HG02623 (cell line): ENCODE results near the gene ABCC9.
"Not testable (repeated sequence)": the region's sequence is repeated elsewhere in the genome, so short reads cannot be mapped to it uniquely, and the experiment has no call there.

Experiments used
- ATAC-seq: cut with Tn5 transposase; IDR thresholded peaks from one replicate; pipeline ENCODE4 v1.9.1; 2021; ENCODE audit warnings: moderate library complexity; ENCODE audit not compliant: unreplicated experiment

The ABCC9 gene

DNA sequence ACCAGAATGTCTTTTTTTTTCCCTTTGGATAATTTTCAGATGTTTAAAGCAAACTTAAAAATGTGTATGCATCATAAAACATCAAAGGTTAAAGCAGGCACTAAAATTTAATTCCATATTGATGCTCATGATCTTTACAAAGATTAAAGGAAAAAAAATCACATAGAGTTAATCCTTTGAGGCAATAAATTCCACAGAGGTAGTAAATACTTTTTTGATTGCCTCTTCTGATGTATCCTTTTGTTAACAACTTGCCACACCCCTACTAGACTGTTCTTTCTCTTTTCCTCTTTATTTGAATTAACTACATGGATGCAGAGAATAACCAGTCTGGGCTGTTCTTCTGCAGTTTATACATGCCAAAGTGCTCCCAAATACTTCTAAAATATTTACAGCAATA is 121.5 kb downstream of the ABCC9 start:
- ATAC-seq: no peak

DNA sequence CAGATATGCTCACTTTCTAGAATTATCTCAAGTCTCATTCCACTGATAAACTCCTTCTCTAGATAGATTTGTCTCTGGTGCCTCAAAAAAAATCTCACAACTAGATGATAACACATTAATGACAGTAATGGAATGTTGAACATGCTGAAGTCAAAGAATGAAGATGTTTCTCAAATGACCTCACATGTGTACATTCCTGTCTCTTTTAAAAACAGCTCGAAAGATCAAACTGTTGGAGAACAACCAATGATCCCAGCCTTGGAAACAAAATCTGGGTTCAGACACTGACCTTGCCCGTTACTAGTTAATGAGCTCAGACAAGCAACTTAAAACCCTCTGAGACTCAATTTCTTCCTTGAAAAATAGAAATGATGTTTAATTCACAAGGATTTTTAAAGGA is 122.0 kb downstream of the ABCC9 start:
- ATAC-seq: no peak

DNA sequence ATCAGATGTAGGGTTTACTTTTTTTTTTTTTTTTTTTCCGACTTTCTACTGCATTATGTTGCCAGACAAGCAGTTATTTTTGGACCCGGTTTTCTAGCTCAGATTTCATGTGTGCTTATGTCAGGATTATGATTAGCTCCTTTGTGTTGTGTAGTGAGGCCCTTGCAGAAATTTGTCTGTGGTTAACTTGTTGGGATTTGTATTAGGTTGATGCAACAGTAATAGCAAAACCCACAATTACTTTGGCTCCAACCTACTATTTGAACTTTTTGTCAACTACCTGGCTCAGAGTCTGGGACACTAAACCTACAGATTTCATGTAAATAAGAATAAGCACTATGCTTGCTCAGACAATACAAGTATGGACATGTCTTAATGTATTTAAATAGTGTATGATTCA is 122.6 kb downstream of the ABCC9 start:
- ATAC-seq: no peak

DNA sequence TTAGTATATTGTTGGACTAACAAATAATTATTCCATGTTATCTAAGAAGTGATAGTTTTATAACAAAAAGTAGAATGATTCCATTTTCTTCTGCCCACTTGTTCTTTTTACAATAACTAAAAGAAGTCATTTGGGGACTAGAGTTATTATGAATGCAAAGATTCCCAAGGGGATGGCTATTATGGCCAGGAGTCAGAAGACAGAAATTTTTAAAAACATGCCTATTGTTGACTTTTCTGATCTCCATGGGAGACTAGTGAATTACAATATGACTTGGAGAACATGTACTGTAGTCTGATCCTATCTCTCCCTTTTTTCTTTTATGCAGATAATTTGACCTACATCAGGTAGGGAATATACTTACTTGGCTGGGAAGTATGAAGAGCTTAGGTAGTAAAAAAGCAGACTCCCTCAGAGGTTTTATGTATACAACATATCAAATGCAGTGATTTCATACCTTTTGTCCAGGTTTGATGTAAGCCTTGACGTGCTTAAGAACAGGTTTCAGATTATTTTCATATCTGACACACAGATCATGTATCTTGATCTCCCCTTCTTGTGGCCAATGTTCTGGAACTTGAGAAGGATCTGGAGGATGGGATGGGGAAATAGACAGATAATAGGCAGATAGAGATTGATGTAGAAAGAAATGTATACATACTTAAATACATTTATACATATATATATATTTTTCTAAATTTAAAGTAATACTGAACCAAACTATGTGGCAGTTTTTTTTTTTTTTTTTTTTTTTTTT is 125.7 kb downstream of the ABCC9 start:
- no peak for ATAC-seq

DNA sequence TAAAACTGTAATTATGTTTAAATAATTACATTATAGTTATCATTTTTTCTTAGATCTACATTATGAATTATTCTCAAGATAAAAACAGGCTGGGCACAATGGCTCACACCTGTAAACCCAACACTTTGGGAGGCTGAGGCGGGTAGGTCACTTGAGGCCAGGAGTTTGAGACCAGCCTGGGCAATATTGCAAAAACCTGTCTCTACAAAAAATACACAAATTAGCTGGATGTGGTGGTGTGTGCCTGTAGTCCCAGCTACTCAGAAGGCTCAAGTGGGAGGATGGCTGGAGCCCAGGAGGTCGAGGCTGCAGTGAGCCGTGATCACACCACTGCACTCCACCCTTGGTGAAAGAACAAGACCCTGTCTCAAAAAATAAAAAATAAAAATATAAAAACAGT is 126.4 kb downstream of the ABCC9 start:
- no peak for ATAC-seq

DNA sequence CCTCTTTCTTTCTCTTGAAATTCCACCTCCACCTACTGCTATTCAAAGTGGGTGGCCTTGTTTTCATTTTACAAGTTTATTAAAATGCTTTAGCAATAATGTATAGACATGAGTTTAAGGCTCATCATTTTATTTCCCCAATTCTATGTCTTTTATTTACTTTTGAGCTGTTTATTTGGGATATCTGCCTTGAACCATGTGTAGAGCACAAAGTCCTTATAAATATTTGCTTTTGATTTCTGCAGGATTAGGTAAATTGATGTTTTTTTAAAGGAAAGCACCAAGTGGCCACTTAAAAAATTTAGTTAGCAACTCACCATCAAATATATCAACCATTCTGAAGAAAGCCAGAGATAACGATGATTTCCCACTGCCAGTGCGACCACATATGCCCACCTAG is 126.9 kb downstream of the ABCC9 start:
- ATAC-seq: no peak

DNA sequence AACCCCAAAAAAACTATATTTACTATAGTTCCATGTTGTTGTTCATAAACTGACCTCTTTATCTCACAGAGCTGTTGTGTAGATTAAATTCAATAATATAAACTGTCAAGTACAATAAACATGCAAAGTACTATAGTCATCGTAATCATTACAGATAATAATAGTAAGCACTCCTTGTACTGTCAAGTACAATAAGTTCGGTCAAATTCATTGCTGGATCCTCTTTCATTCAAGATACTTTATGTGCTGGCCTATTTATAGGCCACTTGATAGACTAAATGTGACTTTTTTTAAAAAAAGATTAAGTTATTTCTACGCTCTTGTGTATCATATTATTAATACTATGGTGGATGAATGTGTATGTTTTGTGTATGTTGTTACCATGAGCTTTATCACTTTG is 127.5 kb downstream of the ABCC9 start:
- no peak for ATAC-seq

DNA sequence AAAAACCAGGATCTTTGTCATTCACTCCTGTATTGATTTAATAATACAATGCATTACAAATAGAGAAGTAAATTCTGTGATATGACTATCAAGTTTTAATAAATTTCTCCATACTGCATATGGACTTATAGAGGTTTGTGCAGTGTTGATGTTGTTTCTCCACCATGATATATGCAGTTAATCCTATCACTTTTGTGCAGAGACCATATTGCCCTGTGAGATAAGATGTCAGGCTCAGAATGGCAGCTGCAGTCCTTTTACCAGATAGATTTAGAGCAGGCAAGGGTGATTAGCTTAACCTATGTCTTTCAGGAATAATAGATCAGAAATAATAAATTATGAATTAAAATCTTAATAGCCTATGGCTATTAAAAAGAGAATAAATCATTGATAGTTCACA is 128.1 kb downstream of the ABCC9 start:
- ATAC-seq: no peak

DNA sequence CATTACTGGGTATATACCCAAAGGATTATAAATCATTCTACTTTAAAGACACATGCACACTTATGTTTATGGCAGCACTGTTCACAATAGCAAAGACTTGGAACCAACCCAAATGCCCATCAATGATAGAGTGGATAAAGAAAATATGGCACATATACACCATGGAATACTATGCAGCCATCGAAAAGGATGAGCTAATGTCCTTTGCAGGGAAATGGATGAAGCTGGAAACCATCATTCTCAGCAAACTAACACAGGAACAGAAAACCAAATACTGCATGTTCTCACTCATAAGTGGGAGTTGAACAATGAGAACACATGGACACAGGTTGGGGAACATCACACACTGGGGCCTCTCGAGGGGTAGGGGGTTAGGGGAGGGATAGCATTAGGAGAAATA is 128.9 kb downstream of the ABCC9 start:
- not testable (repeated sequence) for ATAC-seq

DNA sequence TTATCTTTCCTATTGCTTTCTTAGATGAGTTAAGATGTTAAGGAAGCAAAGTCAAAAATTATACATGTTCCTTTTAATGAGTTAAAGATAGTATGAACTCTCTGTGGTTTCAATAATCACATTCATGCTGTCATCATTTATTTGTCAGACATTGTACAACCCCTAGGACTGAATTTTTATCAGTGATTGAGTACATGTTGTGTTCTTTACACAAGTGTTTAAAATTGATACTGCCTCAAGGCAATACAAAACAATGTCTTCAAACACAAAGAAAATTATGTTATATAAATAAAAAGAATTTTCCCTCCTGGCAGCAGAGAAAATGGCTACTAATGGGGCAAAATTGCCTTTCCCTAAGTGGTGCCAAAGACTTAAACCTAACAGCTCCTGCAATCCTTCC is 132.1 kb downstream of the ABCC9 start:
- no peak for ATAC-seq

DNA sequence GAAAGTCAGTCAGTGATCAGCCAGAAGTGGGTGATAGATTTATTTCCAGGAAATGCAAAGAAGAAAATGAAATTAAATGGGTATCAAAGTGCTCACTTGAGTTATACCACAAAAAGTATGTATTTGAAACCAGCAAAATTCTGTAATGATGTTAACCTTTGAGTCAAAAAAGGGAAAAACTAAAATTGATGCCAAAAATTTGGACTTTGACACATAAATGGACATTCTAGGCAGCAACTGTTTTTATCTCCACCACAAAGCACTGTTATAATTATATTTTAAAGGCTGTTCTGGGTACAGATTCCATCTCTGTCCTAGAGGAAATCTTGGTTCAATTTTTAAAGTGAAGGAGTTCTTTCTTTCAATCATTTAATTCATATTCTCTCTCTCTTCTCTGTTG is 135.0 kb downstream of the ABCC9 start:
- ATAC-seq: no peak

DNA sequence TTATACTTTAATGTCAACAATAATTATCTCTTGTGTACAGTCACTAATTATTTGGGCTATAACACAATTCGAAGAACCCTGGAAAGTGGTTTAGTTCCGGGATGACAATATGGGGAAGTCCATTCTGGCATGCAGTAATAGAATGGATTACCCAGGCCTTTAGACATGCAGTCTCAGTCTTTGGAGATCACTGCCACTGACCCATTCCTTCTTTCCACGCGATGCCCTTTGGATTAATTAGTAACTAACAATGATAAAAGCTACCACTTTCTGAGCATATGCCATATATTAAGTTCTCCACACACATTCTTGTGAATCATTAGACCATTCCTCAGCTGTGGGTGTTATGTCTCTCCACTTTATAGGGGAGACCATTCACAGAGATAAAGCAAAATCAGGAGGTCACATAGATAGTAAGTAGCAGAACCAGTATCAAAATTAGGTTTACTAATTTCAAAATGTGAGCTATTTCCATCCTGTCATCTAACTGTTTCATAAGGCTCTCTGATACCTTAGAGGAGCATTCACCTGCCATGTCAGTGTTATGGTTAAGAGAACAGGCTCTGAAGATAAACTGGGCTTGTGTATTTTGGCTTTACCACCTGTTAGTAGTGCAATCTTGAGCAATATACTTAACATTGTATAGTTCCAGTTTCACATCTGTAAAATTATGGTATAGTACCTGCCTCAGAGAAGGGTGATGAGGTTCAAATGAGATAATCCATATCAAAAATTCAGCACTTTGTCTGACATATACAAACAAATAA is 139.5 kb downstream of the ABCC9 start:
- ATAC-seq: no peak

DNA sequence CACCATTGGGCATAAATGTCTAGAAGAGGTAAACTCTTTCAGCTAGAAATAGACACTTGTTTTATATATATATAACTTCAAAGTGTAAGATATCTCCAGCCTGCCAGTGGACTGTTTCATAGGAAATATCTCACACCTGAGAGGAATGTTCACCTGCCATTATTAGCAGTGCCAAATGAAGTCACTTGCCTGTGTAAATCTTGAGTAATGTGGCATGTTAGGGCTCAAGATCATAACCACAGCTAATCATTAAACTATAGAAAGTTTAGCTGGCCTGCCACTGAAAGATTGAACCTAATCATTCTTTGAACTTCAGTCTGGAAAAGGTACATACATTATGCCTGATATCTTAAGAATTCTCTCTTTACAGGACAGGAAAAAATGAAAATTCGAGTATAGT is 141.2 kb downstream of the ABCC9 start:
- ATAC-seq: no peak

DNA sequence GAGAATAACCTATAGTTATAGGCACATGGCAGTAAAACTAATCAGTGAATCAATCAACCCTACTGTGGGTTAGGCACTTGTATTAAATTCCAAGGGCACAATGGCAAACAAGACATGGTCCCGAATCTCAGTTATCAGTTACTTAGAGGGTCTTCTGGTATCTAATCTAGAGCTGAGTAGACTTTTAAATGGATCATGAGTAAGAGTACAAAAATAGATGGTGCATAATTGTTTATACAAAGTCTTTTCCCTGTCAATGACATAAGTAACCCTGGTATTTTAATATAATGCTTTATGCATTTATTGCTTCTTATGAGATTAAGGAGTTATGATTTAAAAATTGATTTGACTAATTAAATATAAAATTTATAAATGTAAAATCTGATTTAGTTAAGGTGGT is 143.7 kb downstream of the ABCC9 start:
- no peak for ATAC-seq

DNA sequence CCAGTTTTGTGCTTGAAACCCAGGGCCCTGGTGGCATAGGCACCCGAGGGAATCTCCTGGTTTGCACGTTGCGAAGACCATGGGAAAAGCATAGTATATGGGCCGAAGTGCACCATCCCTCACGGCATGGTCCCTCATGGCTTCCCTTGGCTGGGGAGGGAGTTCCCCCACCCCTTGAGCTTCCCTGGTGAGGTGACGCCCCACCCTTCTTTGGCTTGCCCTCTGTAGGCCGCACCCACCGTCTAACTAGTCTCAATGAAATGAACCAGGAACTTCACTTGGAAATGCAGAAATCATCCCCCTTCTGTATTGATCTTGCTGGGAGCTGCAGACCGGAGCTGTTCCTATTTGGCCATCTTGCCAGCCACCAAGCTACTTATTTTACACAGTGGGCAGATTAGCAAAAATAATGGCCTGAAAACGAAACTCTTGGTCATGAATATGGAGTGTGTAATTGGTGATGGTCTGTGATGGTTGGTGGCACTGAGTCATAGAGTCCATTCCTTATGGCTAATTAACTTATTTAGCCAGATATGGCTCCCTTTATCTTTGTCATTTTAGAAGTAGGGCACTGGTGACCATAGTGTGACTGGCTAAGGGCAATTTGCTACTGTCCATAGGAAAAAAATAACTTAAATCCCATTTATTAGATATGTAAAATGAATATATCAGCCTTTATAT is 145.4 kb downstream of the ABCC9 start:
- ATAC-seq: no peak

DNA sequence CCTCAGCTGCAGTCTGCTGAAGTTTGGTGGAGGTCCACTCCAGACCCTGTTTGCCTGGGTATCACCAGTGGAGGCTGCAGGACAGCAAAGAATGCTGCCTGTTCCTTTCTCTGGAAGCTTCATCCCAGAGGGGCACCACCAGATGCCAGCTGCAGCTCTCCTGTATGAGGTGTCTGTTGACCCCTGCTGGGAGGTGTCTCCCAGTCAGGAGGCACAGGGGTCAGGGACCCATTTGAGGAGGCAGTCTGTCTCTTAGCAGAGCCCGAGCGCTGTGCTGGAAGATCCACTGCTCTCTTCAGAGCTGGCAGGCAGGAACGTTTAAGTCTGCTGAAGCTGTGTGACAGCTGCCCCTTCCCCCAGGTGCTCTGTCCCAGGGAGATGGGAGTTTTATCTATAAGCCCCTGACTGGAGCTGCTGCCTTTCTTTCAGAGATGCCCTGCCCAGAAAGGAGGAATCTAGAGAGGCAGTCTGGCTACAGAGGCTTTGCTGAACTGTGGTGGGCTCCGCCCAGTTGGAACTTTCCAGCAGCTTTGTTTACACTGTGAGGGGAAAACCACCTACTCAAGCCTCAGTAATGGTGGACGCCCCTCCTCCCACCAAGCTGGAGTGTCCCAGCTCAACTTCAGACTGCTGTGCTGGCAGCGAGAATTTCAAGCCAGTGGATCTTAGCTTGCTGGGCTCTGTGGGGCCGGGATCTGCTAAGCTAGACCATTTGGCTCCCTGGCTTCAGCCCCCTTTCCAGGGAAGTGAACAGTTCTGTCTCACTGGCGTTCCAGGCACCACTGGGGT is 146.2 kb downstream of the ABCC9 start:
- not testable (repeated sequence) for ATAC-seq

DNA sequence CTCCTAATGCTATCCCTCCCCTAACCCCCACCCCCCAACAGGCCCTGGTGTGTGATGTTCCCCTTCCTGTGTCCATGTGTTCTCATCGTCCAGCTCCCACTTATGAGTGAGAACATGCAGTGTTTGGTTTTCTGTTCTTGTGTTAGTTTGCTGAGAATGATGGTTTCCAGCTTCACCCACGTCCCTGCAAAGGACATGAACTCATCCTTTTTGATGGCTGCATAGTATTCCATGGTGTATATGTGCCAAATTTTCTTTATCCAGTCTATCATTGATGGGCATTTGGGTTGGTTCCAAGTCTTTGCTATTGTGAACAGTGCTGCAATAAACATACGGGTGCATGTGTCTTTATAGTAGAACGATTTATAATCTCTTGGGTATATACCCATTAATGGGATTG is 151.5 kb downstream of the ABCC9 start:
- ATAC-seq: not testable (repeated sequence)

DNA sequence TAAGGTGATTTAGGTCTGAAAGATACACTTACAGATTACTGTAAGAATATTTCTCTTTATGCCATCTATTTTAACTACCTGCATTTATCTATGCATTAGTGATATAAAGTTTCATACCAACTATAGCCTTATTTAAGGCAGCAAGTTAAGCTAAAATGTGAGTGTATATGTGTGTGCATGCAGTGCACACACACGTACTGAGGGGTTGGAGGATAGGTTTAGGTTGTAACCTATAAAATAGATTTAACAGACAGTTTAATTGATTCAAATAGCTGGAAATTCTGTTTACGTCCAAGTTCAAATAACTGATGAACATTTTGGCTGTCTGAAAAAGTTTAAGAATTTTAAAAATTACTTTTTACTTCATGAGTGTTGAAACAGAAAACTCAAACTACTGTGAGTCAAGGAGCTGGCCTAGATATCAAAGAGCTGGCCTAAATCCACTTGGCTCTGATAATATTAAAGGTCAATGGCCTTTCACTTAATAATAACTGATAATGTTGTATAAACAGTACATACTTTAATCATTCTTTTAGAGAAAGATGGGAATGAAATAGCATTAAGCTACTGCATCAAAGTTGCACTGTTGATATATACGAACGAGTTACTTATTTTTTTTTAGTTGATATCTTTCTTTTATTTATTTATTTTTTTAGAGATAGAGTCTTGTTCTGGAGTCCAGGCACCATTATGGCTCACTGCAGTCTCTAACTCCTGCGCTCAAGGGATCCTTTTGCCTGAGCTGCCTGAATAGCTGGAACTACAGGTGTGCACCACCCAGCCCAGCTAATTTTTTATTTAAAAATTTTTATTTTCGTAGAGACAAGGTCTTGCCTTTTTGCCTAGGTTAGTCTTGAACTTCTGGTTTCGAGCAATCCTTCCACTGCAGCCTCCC is 152.9 kb downstream of the ABCC9 start:
- no peak for ATAC-seq

DNA sequence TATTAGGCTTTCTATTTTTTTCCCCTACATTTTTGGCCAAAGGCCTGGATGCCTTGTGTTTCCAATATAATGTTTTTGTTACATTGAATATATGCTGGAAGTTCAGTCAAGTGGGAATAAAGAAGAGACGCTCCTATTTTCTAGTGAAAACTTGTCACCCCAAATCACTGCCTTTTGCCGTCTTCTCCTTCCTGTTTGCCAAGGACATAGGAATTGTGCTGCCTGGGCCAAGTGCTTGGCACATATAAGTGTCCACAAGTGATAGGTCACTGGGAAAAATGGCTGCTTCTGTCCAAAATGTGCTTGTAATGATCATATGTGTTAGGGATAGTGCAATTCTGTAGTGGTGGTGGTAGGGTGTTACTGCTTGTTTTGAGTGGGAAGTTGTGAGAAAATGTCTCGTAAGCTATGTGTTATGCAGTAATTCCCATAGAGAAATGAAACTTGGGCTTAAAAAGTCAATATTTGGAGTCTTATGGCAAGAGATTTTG is 155.1 kb downstream of the ABCC9 start:
- ATAC-seq: no peak

DNA sequence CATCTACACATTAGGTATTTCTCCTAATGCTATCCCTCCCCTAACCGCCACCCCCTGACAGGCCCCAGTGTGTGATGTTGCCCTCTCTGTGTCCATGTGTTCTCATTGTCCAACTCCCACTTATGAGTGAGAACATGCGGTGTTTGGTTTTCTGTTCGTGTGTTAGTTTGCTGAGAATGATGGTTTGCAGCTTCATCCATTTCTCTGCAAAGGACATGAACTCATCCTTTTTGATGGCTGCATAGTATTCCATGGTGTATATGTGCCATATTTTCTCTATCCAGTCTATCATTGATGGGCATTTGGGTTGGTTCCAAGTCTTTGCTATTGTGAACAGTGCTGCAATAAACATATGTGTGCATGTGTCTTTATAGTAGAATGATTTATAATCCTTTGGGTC is 158.5 kb downstream of the ABCC9 start:
- ATAC-seq: not testable (repeated sequence)
